ENCODE data around the gene ETHE1.

The ETHE1 gene

DNA sequence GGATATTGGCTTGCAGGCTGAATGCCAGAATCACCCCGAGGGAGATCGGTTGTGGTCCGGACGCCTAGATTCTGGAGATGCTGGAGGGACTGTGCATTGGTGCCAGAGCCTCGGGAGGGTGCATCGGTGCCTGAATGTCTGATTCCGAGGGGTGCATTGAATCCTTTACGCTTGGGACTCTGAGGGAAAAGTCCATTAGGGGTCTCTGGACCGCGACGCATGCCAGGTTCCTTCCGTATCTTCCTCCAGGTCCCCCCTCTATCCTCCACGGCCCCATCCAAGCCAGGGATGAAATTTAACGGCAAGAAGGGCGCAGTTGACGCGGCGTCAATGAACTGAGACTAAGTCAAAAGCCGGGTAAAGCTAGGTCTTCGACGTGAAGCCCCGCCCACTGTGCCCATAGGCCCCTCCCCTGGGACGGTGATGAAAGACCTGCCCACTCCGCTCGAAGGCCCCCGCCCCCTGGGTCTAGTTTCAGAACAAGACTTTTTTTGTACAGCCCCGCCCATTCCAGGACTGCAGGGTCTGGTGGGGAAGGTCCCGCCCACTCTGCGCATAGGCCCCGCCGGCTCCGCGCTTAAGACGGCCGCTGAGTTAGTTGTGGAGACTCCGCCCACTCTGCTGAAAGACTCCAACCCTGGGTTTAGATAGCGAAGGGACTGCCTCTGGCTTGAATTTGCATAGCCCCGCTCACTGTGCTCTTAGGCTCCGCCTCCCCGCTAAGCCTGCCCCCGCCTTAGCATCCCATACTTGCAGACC, 6.7 kb upstream of the ETHE1 start:
- peak overlapping the region; percentile 66 for H3K4me3 ChIP-seq (replicated peaks; ENCODE audit: low read depth, low read length)
- DNase-seq (ENCODE audit: low read depth), result peak; percentile 100
- TF ChIP-seq, protein P1, sequence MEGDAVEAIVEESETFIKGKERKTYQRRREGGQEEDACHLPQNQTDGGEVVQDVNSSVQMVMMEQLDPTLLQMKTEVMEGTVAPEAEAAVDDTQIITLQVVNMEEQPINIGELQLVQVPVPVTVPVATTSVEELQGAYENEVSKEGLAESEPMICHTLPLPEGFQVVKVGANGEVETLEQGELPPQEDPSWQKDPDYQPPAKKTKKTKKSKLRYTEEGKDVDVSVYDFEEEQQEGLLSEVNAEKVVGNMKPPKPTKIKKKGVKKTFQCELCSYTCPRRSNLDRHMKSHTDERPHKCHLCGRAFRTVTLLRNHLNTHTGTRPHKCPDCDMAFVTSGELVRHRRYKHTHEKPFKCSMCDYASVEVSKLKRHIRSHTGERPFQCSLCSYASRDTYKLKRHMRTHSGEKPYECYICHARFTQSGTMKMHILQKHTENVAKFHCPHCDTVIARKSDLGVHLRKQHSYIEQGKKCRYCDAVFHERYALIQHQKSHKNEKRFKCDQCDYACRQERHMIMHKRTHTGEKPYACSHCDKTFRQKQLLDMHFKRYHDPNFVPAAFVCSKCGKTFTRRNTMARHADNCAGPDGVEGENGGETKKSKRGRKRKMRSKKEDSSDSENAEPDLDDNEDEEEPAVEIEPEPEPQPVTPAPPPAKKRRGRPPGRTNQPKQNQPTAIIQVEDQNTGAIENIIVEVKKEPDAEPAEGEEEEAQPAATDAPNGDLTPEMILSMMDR (IDR thresholded peaks at IDR 0.05; ENCODE audit: low read length, missing control alignments), result no peak

DNA sequence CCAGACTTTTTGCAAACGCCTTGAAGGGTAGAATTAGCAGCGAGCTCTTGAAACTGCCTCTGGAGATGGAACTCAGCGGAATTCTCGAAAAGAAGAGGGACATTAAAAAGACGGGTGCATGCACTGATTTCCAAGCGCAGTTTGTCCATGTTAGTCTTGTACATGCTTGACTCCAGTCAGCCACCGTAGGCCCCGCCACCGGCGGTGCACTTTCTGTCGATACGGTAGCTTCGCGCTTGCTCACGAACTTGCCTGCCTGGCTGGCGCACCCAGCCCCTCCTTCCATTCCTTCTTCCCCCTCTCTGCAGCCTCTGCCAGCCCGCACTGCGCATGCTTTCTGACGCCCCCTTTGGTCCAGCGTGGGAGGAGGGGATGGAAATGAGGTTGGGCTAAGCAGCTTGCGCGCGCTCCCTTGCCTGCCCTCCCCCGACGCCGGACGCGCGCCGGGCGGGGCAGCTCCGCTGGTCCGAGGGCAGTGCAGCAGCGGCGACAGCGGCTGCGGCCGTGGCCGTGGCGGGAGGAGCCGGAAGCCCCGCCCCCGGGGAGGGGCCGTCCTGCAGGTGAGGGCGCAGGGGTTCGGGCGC, 6.1 kb upstream of the ETHE1 start, which contains the start of gene ZNF575:
Gene ZNF575 (plus strand): TSS at position 227 of the 584 bp plus-strand sequence. CDS start 1,235 bp downstream, outside the sequence.
- TF ChIP-seq, protein P1 (IDR thresholded peaks at IDR 0.05; ENCODE audit: low read length, missing control alignments), result no peak
- DNase-seq (ENCODE audit: low read depth), result peak; percentile 96
- H3K4me3 ChIP-seq (replicated peaks; ENCODE audit: low read depth, low read length), result peak within 1 kb of the TSS; percentile 66

GRCh38 chr19:43532571-43532961, 5.6 kb upstream of the ETHE1 start:
- peak overlapping the region; percentile 66 for H3K4me3 ChIP-seq (replicated peaks; ENCODE audit: low read depth, low read length)
- DNase-seq (ENCODE audit: low read depth), result no peak
- TF ChIP-seq, protein P1 (IDR thresholded peaks at IDR 0.05; ENCODE audit: low read length, missing control alignments), result no peak

GRCh38 chr19:43527860-43528622, 1.0 kb upstream of the ETHE1 start:
- no peak for DNase-seq (ENCODE audit: low read depth)
- H3K4me3 ChIP-seq (replicated peaks; ENCODE audit: low read depth, low read length), result no peak overlapping the region
- TF ChIP-seq, protein P1 (IDR thresholded peaks at IDR 0.05; ENCODE audit: low read length, missing control alignments), result no peak

DNA sequence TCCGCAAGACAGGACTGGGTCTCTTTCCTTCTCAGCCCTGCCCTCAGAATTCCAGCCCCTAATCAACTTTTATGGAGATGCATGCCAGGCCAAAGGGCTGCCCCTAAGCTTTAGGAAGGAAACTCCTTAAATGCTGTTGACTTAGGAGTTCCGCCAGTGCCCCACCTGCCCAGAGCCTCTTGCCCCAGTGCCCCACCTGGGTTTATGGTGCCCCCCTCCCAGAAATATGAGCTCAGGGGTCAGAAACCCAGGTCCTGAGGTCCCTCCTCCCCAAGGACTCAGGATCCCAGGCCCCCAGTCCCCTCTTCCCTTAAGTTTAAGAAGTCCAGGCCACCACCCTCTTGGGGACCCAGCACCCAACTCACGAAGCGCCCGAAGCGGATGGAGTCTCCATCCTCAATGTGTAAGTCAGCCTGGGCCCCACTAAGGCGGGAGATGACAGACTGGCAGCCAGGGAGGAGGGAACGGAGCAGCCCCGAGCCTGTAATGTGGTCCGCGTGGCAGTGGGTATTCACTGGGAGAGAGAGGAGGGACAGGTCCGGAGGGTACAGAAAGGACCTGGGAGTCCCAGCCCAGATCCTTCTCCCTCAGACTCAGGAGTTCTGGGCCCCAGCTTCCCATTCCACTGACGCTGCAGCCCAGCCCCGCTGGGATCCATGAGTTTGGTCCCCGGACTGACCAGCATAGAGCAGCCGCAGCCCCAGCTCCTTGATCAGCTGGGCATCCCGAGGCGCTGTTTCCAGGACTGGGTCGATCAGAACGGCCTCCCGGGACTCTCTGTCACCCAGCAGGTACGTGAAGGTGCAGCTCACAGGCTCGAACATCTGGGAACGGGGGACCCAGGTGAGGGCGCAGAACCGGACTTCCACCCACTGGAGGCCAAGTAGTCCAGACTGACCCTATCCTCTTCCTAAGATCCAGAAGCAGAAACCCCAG, 897 bp downstream of the ETHE1 start:
- peak overlapping the region; percentile 86 for H3K4me3 ChIP-seq (replicated peaks; ENCODE audit: low read depth, low read length)
- TF ChIP-seq, protein P1 (IDR thresholded peaks at IDR 0.05; ENCODE audit: low read length, missing control alignments), result no peak
- DNase-seq (ENCODE audit: low read depth), result no peak

Measured in fibroblast of pulmonary artery (primary cell).